ENCODE measurements around the gene NTNG1.

DNA sequence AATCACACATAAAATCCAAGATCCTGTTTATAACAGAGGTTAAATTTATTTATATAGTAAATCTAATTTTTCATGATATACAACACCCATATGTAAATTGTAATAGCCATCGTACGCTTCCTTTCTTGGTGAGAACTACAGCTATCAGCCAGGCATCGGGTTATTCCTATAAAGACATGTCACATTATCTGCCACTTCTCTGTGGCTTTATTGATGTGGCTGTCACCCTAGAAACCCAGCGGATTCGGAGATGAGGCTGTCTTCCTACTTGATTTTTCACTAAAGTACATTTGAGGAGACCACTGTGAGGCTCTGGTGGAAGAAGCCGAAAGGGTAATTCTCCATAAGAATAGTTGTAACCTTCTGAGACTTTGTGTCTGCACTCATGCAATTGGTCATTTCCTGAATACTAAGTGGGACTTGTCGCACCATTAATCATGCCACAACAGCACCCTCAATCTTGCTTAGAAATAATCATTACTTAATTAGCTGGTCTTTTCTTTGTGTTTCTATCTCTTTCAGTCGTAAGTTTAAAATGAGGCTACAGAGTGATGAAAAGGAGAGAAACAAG, 106.0 kb downstream of the NTNG1 start:
- TF ChIP-seq, protein P1, sequence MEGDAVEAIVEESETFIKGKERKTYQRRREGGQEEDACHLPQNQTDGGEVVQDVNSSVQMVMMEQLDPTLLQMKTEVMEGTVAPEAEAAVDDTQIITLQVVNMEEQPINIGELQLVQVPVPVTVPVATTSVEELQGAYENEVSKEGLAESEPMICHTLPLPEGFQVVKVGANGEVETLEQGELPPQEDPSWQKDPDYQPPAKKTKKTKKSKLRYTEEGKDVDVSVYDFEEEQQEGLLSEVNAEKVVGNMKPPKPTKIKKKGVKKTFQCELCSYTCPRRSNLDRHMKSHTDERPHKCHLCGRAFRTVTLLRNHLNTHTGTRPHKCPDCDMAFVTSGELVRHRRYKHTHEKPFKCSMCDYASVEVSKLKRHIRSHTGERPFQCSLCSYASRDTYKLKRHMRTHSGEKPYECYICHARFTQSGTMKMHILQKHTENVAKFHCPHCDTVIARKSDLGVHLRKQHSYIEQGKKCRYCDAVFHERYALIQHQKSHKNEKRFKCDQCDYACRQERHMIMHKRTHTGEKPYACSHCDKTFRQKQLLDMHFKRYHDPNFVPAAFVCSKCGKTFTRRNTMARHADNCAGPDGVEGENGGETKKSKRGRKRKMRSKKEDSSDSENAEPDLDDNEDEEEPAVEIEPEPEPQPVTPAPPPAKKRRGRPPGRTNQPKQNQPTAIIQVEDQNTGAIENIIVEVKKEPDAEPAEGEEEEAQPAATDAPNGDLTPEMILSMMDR (IDR thresholded peaks at IDR 0.05) = no peak
- no peak for TF ChIP-seq POLR2A (IDR thresholded peaks at IDR 0.05)
